BJ (cell line): Measurements from ENCODE around the gene HIPK1. TPM values are rescaled to one million over a fixed set of nuclear protein-coding genes. Genes with fewer than 3 reads are reported as not detected.
A peak's percentile ranks its signal among the peaks of the same experiment; 100 is the strongest.

ENCODE experiments used
- CTCF ChIA-PET: fragments of 350-600 bp; formaldehyde crosslinking; extraction: SDS; loops from one replicate; lab custom pipeline; 2021; ENCODE audit warnings: antibody characterized with exemption, inconsistent platforms; lab: Yijun Ruan, JAX
- POLR2A ChIA-PET: fragments of 300-600 bp; sonication (Branson Sonifier 250); formaldehyde crosslinking; extraction: SDS; loops from one replicate; lab custom pipeline; 2021; ENCODE audit warnings: antibody characterized with exemption; lab: Charles Lee
- DNase-seq: peaks from one replicate; pipeline ENCODE4 v3.0.0-alpha.2; 2011; ENCODE audit warnings: low read depth
- H3K27me3 ChIP-seq: 2 replicates; pipeline ENCODE4 v1.6.0; 2011; ENCODE audit warnings: low read length; ENCODE audit not compliant: control insufficient read depth, insufficient read depth
- H3K36me3 ChIP-seq: 2 replicates; pipeline ENCODE4 v1.5.1; 2011; ENCODE audit warnings: low read length; ENCODE audit not compliant: control insufficient read depth, insufficient read depth
- H3K4me3 ChIP-seq: 2 replicates; pipeline ENCODE4 v1.5.1; 2011; ENCODE audit warnings: low read depth, mild to moderate bottlenecking, control low read depth, low read length
- CTCF ChIP-seq: IDR thresholded peaks from 2 replicates; pipeline ENCODE4 v1.5.1; 2011; ENCODE audit warnings: low read depth, mild to moderate bottlenecking, control low read depth, inconsistent platforms, low read length, moderate library complexity; ENCODE audit not compliant: insufficient read depth
- polyA minus RNA-seq: library from RNA; depleted of rRNA, polyadenylated mRNA; stranded (reverse); fragments of >200 nt; gene quantifications from 2 replicates; pipeline ENCODE4 v1.2.3, GENCODE V29; 2011; rRNA and poly(A)+ RNA removed
- polyA plus RNA-seq: library from polyadenylated mRNA; depleted of rRNA; stranded (reverse); fragments of >200 nt; gene quantifications from 2 replicates; pipeline ENCODE4 v1.2.3, GENCODE V29; 2011; rRNA removed

The HIPK1 gene
- polyA plus RNA-seq, result 27.6 and 29.7 TPM in 2 replicates
- polyA minus RNA-seq, result 62.4 and 95.6 TPM in 2 replicates

GRCh38 chr1:113928941-113929749 is at the start of gene HIPK1:
Gene HIPK1, plus strand, starts transcription at chr1:113929324.
- no peaks in the 10 kb centered on the region for H3K27me3 ChIP-seq
- DNase-seq, result no peak
- no peak for TF ChIP-seq CTCF
- CTCF ChIA-PET, result interaction anchor here (0.6 to 4.8 kb wide), 16 partner anchors 9 to 946 kb away, joined by 3 to 26 read pairs (median 3); partner anchors contain the start of genes AP4B1, DCLRE1B, LRIG2 and OLFML3
- H3K36me3 ChIP-seq, result no peaks in the 10 kb centered on the region
- peak within 1 kb of the TSS; percentile 70 for H3K4me3 ChIP-seq
- POLR2A ChIA-PET, result interaction anchor here (0.6 to 1.8 kb wide), 2 partner anchors 24 to 613 kb away, joined by 4 to 5 read pairs; partner anchors contain the start of genes AP4B1 and DCLRE1B

- no peaks in the 10 kb centered on the region for H3K36me3 ChIP-seq
- no peak for DNase-seq
- ChIA-PET POLR2A (no interaction called here), CTCF (interaction anchor here (1.2 kb wide), 1 partner anchor 17 kb away, joined by 3 read pairs; no protein-coding TSS in a partner anchor)
- TF ChIP-seq CTCF, result no peak
- H3K27me3 ChIP-seq, result no peaks in the 10 kb centered on the region
- H3K4me3 ChIP-seq, result no peak overlapping the region
These were observed 49.4 kb upstream of the HIPK1 start for GRCh38 chr1:113879739-113880038.

- Histone ChIP-seq H3K27me3 (no peaks in the 10 kb centered on the region), H3K36me3 (no peaks in the 10 kb centered on the region), H3K4me3 (no peak overlapping the region)
- POLR2A ChIA-PET, result no interaction called here
- no peak for DNase-seq
- no peak for TF ChIP-seq CTCF
- CTCF ChIA-PET, result interaction anchor here (0.7 kb wide), 1 partner anchor 12 kb away, joined by 3 read pairs; no protein-coding TSS in a partner anchor
These were observed 47.5 kb upstream of the HIPK1 start for GRCh38 chr1:113881661-113882060.

- DNase-seq, result no peak
- POLR2A ChIA-PET, result interaction anchor here (0.7 kb wide), 1 partner anchor 17 kb away, joined by 3 read pairs; no protein-coding TSS in a partner anchor
- Histone ChIP-seq H3K27me3 (no peaks in the 10 kb centered on the region), H3K36me3 (no peaks in the 10 kb centered on the region), H3K4me3 (no peak overlapping the region)
- TF ChIP-seq CTCF, result no peak
- CTCF ChIA-PET, result interaction anchor here (0.7 to 1.8 kb wide), 4 partner anchors 13 to 18 kb away, joined by 3 to 4 read pairs (median 4); partner anchors contain the start of gene AP4B1
These were observed 42.4 kb upstream of the HIPK1 start for GRCh38 chr1:113886417-113887401.
